GM12878 (cell line): ENCODE measurements around the gene EMX1. TPM values are rescaled to one million over a fixed set of nuclear protein-coding genes. Genes with fewer than 3 reads are reported as not detected.

Experiments used
- ATAC-seq: fragments of 200-7000 bp; cut with Tn5 transposase; 3 replicates; pipeline ENCODE4 v1.9.1; 2020; ENCODE audit warnings: mild to moderate bottlenecking, moderate library complexity
- BruUV-seq: library from RNA; stranded (reverse); fragments of 400-500 nt; replicated peaks from 2 replicates; lab custom pipeline; 2021; lab: Mats Ljungman, UMichigan
- CTCF ChIA-PET: fragments of 300-600 bp; sonication (Branson Sonifier 250); formaldehyde crosslinking; extraction: SDS; loops from one replicate; lab custom pipeline; 2021; ENCODE audit warnings: inconsistent platforms; lab: Yijun Ruan, JAX
- POLR2A ChIA-PET: fragments of 350-600 bp; formaldehyde crosslinking; extraction: SDS; loops from one replicate; lab custom pipeline; 2021; ENCODE audit warnings: inconsistent platforms; lab: Charles Lee
- RAD21 ChIA-PET: fragments of 300-600 bp; sonication (Branson Sonifier 250); formaldehyde crosslinking; loops from one replicate; lab custom pipeline; 2023; ENCODE audit warnings: antibody characterized with exemption; ENCODE audit not compliant: unreplicated experiment; lab: Charles Lee
- SMC1A ChIA-PET: fragments of 300-600 bp; sonication (Branson Sonifier 250); formaldehyde crosslinking; loops from one replicate; lab custom pipeline; 2023; ENCODE audit not compliant: unreplicated experiment, uncharacterized antibody; lab: Charles Lee
- DNase-seq: peaks from one replicate; pipeline ENCODE4 v3.0.0-alpha.2; 2011; ENCODE audit warnings: low read depth, low spot score
- FAIRE-seq: peaks from 3 replicates; lab custom pipeline; 2011; peaks lifted over from hg19 to GRCh38; lab: Jason Lieb, UNC
- H2AFZ ChIP-seq: 2 replicates; pipeline ENCODE4 v1.6.0; 2011; ENCODE audit warnings: low read depth, low read length, control low read depth; ENCODE audit not compliant: control insufficient read depth
- H3K27ac ChIP-seq: 2 replicates; pipeline ENCODE4 v1.5.1; 2011; ENCODE audit warnings: control low read depth; ENCODE audit not compliant: control insufficient read depth, insufficient read depth
- H3K27me3 ChIP-seq, 2 experiments: replicated peaks in 1 of 2; 2 replicates each; pipeline versions ENCODE4 v1.6.0 to v1.6.1; 2011; ENCODE audit warnings: low read length in 1 of 2; ENCODE audit not compliant: control insufficient read depth in 2 of 2, insufficient read depth in 2 of 2
- H3K36me3 ChIP-seq, 2 experiments: 2 replicates each; pipeline ENCODE4 v1.5.1; 2011; ENCODE audit warnings: low read length in 1 of 2; ENCODE audit not compliant: control insufficient read depth in 2 of 2, insufficient read depth in 2 of 2
- H3K4me1 ChIP-seq: 2 replicates; pipeline ENCODE4 v1.6.1; 2011; ENCODE audit warnings: mild to moderate bottlenecking, low read length, moderate library complexity, mixed read lengths; ENCODE audit not compliant: control insufficient read depth, insufficient read depth
- H3K4me2 ChIP-seq: 2 replicates; pipeline ENCODE4 v1.6.0; 2011; ENCODE audit warnings: control low read depth; ENCODE audit not compliant: control insufficient read depth, insufficient read depth
- H3K4me3 ChIP-seq: fragments of 200-600 bp; sonication (generic); 2 replicates; pipeline ENCODE4 v1.5.1; 2016
- H3K79me2 ChIP-seq: 2 replicates; pipeline ENCODE4 v1.6.0; 2011; ENCODE audit warnings: low read length; ENCODE audit not compliant: control insufficient read depth, insufficient read depth
- H3K9ac ChIP-seq: 2 replicates; pipeline ENCODE4 v1.8.0; 2011; ENCODE audit warnings: low read length, control low read depth, mixed read lengths; ENCODE audit not compliant: control insufficient read depth, insufficient read depth
- H3K9me3 ChIP-seq: replicated peaks from 3 replicates; pipeline ENCODE4 v1.5.1; 2011; ENCODE audit warnings: mild to moderate bottlenecking, low read length; ENCODE audit not compliant: control insufficient read depth, insufficient read depth
- H4K20me1 ChIP-seq: 2 replicates; pipeline ENCODE4 v1.6.0; 2011; ENCODE audit not compliant: control insufficient read depth, insufficient read depth
- CHD1 ChIP-seq: IDR thresholded peaks from 2 replicates; pipeline ENCODE4 v1.6.1; 2012; ENCODE audit warnings: low read depth, low read length, improper control_type of control experiment
- DPF2 ChIP-seq: fragments of 450-650 bp; IDR thresholded peaks from 2 replicates; pipeline ENCODE4 v1.6.1; 2017; ENCODE audit warnings: mild to moderate bottlenecking
- HSF1 ChIP-seq: fragments of 150-350 bp; IDR thresholded peaks from 2 replicates; pipeline ENCODE4 v1.6.1; 2014; ENCODE audit warnings: mild to moderate bottlenecking, low read depth, low read length
- NFYB ChIP-seq: IDR thresholded peaks from 2 replicates; pipeline ENCODE4 v1.6.1; 2011; ENCODE audit warnings: low read depth, mild to moderate bottlenecking, low read length, improper control_type of control experiment, moderate library complexity; ENCODE audit not compliant: insufficient read depth
- NRF1 ChIP-seq: conservative IDR thresholded peaks from 2 replicates; pipeline ENCODE4 v1.6.1; 2011; ENCODE audit warnings: mild to moderate bottlenecking, low read depth, low read length, improper control_type of control experiment
- POLR2AphosphoS5 ChIP-seq: IDR thresholded peaks from 2 replicates; pipeline ENCODE4 v1.6.1; 2011; ENCODE audit warnings: mild to moderate bottlenecking, low read length, inconsistent platforms
- RBBP5 ChIP-seq: fragments of 200-600 bp; sonication (generic); conservative IDR thresholded peaks from 2 replicates; pipeline ENCODE4 v1.6.1; 2016
- RELA ChIP-seq: fragments of 450-650 bp; IDR thresholded peaks from 2 replicates; pipeline ENCODE4 v1.8.0; 2014; ENCODE audit warnings: borderline replicate concordance; ENCODE audit not compliant: partially characterized antibody
- REST ChIP-seq: IDR thresholded peaks from 2 replicates; pipeline ENCODE4 v1.6.1; 2012; ENCODE audit warnings: mild to moderate bottlenecking, low read depth, low read length
- WGBS: methylation state at CpG from one replicate; pipeline ENCODE4 v1.1.6; 2016; ENCODE audit warnings: low lambda C conversion rate; ENCODE audit not compliant: insufficient replicate concordance, insufficient coverage; ENCODE audit errors: missing lambda C conversion rate; 5-methylcytosine and 5-hydroxymethylcytosine counted together
- in situ Hi-C: fragments of 300-500 bp; cut with MboI; formaldehyde crosslinking; loops from 9 replicates; pipeline ENCODE4 v1.14.3; 2018; ENCODE audit warnings: mixed read lengths
- intact Hi-C: fragments of 100-400 bp; cut with micrococcal nuclease; formaldehyde crosslinking; loops from one replicate; pipeline ENCODE4 v1.14.2; 2022; ENCODE audit not compliant: unreplicated experiment
- polyA plus RNA-seq, 11 experiments: library from polyadenylated mRNA; depleted of rRNA in 4 of 11; unstranded in 6 of 11; stranded (reverse) in 5 of 11; fragments of >200 nt; fragmentation: Nextera tagmentation in 4 of 11; fragmentation: Illumina TruSeq in 1 of 11; extraction: Ambion mirVana in 4 of 11; extraction: Trizol in 1 of 11; gene quantifications; 1 replicate in 1 of 11; 2 replicates in 10 of 11; pipeline versions ENCODE4 v1.2.1 to v1.2.3, GENCODE V29; 2011 to 2016; ENCODE audit warnings: inconsistent platforms in 2 of 11, missing spikeins in 2 of 11, low read depth in 1 of 11
- total RNA-seq, 4 experiments: library from RNA; depleted of rRNA in 3 of 4; stranded (reverse); fragments of >200 nt in 3 of 4; fragmentation: Illumina TruSeq in 1 of 4; extraction: Trizol in 1 of 4; gene quantifications; 2 replicates each; pipeline versions ENCODE4 v1.2.1 to v1.2.3, GENCODE V29; 2013 to 2021
- TF ChIP-seq, protein P1 (sequence below): IDR thresholded peaks from 2 replicates; pipeline ENCODE4 v1.6.1; 2012; ENCODE audit warnings: low read depth, low read length, improper control_type of control experiment

The EMX1 gene
- total and polyA plus RNA-seq, 10 of the 15 experiments (the other 5 are each of a cell fraction or from before 2014, with no cell fraction given): 0.07 to 5.1 (median 1.2) TPM; not detected in 1

- no peak overlapping the region for H3K4me3 ChIP-seq
- H3K4me1 ChIP-seq: no peaks in the 10 kb centered on the region
- DNase-seq (no peak), FAIRE-seq (no peak), ATAC-seq (no peak)
- H3K27me3 ChIP-seq: no peaks in the 10 kb centered on the region; a peak in 1 of 4 replicates
- in situ Hi-C loops (no loop called here), intact Hi-C loops (no loop called here)
- ChIA-PET RAD21 (interaction anchor here (0.6 to 1.2 kb wide), 2 partner anchors 12 to 69 kb away, joined by 3 to 4 read pairs; no protein-coding TSS in a partner anchor), POLR2A (no interaction called here), CTCF (interaction anchor here (2.6 to 3.3 kb wide), 2 partner anchors 11 to 70 kb away, joined by 10 to 16 read pairs; no protein-coding TSS in a partner anchor), SMC1A (no interaction called here)
- H3K36me3 ChIP-seq: no peaks in the 10 kb centered on the region
- H4K20me1 ChIP-seq: no peaks in the 10 kb centered on the region; the same call in 1 of the 2 replicates
- BruUV-seq: no TSS peak
- WGBS: 18% methylated on average over 7 of the region's 7 CpGs
- no peak overlapping the region for H2AFZ ChIP-seq
- no peak overlapping the region for H3K9ac ChIP-seq
- TF ChIP-seq DPF2 (no peak), NRF1 (no peak), RELA (no peak)
- H3K79me2 ChIP-seq: no peaks in the 10 kb centered on the region
- H3K4me2 ChIP-seq: no peak overlapping the region
- H3K9me3 ChIP-seq: no peaks in the 10 kb centered on the region
- H3K27ac ChIP-seq: no peak overlapping the region
These were observed 45.6 kb downstream of the EMX1 start for GRCh38 chr2:72962911-72963310.

DNA sequence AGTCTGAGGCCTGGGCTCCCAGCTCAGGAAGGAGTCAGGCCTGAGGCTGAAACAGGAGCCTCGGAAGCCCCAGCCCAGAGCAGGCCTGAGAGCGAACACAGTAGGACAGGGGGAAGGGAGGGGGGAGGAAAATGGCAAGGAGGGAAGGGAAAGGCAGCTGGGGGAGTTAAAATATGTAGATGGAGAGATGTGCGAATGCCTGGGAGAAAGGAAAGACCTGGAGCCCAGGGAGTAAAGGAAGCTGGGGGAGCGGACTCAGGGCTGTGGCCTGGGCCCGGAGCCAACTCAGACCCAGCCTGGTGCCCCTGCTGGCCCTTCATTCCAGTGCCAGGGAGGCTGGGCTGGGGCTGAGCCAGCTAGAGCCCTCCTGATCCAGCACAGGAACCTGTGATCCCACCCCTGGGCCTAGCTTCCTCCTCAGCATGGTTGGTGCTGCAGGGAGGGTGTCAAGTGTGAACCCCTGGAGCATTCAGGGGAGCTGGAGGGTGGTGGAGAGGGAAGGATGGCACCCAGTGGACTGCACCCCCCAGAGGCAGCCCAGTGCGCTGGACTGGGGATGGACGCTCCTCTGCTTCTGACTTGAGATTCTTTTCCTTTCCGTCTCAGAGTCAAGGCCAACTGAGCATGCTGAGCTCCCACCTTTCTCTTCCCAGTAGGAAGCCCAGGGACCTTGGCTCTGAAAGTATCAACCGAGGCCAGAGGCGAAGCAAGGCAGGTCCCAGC is 46.3 kb downstream of the EMX1 start:
- no peaks in the 10 kb centered on the region for H3K79me2 ChIP-seq
- no peaks in the 10 kb centered on the region; a peak in 1 of 4 replicates for H3K27me3 ChIP-seq
- H3K9ac ChIP-seq: no peak overlapping the region
- intact Hi-C loops (no loop called here), in situ Hi-C loops (no loop called here)
- WGBS: 41% methylated on average over 8 of the region's 10 CpGs
- no peaks in the 10 kb centered on the region for H3K9me3 ChIP-seq
- ChIA-PET POLR2A (no interaction called here), RAD21 (interaction anchor here (0.6 kb wide), 1 partner anchor 11 kb away, joined by 4 read pairs; no protein-coding TSS in a partner anchor), CTCF (interaction anchor here (2.6 to 3.3 kb wide), 2 partner anchors 10 to 70 kb away, joined by 10 to 16 read pairs; no protein-coding TSS in a partner anchor), SMC1A (interaction anchor here (1.1 kb wide), 1 partner anchor 10 kb away, joined by 3 read pairs; no protein-coding TSS in a partner anchor)
- no peaks in the 10 kb centered on the region for H3K36me3 ChIP-seq
- ATAC-seq (no peak), DNase-seq (no peak), FAIRE-seq (no peak)
- H3K4me3 ChIP-seq: no peak overlapping the region
- H3K4me1 ChIP-seq: no peaks in the 10 kb centered on the region
- H2AFZ ChIP-seq: no peak overlapping the region
- no peak overlapping the region for H3K27ac ChIP-seq
- H4K20me1 ChIP-seq: no peaks in the 10 kb centered on the region; the same call in 1 of the 2 replicates
- no TSS peak for BruUV-seq
- H3K4me2 ChIP-seq: no peak overlapping the region
- TF ChIP-seq REST (no peak), RBBP5 (no peak), CHD1 (no peak), POLR2AphosphoS5 (no peak), HSF1 (no peak), NFYB (no peak)
- TF ChIP-seq, protein P1, sequence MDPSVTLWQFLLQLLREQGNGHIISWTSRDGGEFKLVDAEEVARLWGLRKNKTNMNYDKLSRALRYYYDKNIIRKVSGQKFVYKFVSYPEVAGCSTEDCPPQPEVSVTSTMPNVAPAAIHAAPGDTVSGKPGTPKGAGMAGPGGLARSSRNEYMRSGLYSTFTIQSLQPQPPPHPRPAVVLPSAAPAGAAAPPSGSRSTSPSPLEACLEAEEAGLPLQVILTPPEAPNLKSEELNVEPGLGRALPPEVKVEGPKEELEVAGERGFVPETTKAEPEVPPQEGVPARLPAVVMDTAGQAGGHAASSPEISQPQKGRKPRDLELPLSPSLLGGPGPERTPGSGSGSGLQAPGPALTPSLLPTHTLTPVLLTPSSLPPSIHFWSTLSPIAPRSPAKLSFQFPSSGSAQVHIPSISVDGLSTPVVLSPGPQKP: no peak
